H1 (cell line): ENCODE results near the gene GNAO1. TPM values are rescaled to one million over a fixed set of nuclear protein-coding genes. Genes with fewer than 3 reads are reported as not detected.

Source experiments
- CTCF ChIA-PET: fragments of 300-600 bp; sonication (Branson Sonifier 250); formaldehyde crosslinking; loops from one replicate; lab custom pipeline; 2021; ENCODE audit not compliant: partially characterized antibody; lab: Charles Lee
- POLR2A ChIA-PET: fragments of 300-600 bp; sonication (Branson Sonifier 250); formaldehyde crosslinking; loops from one replicate; lab custom pipeline; 2021; ENCODE audit warnings: inconsistent platforms; ENCODE audit not compliant: partially characterized antibody; lab: Charles Lee
- DNase-seq, 2 experiments: peaks; one replicate each; pipeline versions ENCODE4 v3.0.0 to v3.0.0-alpha.2; 2010 to 2022; ENCODE audit warnings: low spot score in 2 of 2, low read depth in 1 of 2, mixed read lengths in 1 of 2
- FAIRE-seq: peaks from 2 replicates; lab custom pipeline; 2011; peaks lifted over from hg19 to GRCh38; lab: Jason Lieb, UNC
- H2AFZ ChIP-seq: 2 replicates; pipeline ENCODE4 v1.8.1; 2012; ENCODE audit warnings: low read length, inconsistent platforms
- H2AK5ac ChIP-seq: 2 replicates; pipeline ENCODE4 v1.6.1; 2013; ENCODE audit warnings: low read depth, low read length
- H2BK120ac ChIP-seq: replicated peaks from 2 replicates; pipeline ENCODE3; 2013; ENCODE audit warnings: low read depth, low read length, inconsistent platforms
- H2BK12ac ChIP-seq: 2 replicates; pipeline ENCODE4 v1.6.1; 2013; ENCODE audit warnings: low read depth, low read length
- H2BK15ac ChIP-seq: 2 replicates; pipeline ENCODE4 v1.6.1; 2013; ENCODE audit warnings: low read length
- H2BK20ac ChIP-seq: 2 replicates; pipeline ENCODE4 v1.6.1; 2013; ENCODE audit warnings: low read length
- H2BK5ac ChIP-seq: 2 replicates; pipeline ENCODE4 v1.6.1; 2013; ENCODE audit warnings: low read depth, low read length
- H3K14ac ChIP-seq: 2 replicates; pipeline ENCODE4 v1.6.1; 2013; ENCODE audit warnings: inconsistent platforms; ENCODE audit not compliant: insufficient read length
- H3K18ac ChIP-seq: 2 replicates; pipeline ENCODE4 v1.6.1; 2013; ENCODE audit warnings: low read length; ENCODE audit errors: extremely low read depth
- H3K23ac ChIP-seq: 2 replicates; pipeline ENCODE4 v1.6.1; 2013; ENCODE audit warnings: inconsistent platforms; ENCODE audit not compliant: insufficient read length
- H3K23me2 ChIP-seq: 2 replicates; pipeline ENCODE4 v1.6.1; 2013; ENCODE audit warnings: low read depth, low read length
- H3K27ac ChIP-seq: 2 replicates; pipeline ENCODE4 v1.6.1; 2011; ENCODE audit warnings: low read depth, low read length, inconsistent platforms
- H3K27me3 ChIP-seq, 4 experiments: replicated peaks in 1 of 4; 1 replicate in 1 of 4; 2 replicates in 3 of 4; pipeline versions ENCODE4 v1.6.1 to v1.8.1; 2011 to 2013; ENCODE audit warnings: low read length in 3 of 4, mild to moderate bottlenecking in 3 of 4, inconsistent platforms in 2 of 4, mixed read lengths in 2 of 4, moderate library complexity in 1 of 4; ENCODE audit not compliant: control insufficient read depth in 3 of 4, insufficient read depth in 3 of 4; ENCODE audit errors: extremely low read depth in 1 of 4
- H3K36me3 ChIP-seq, 4 experiments: 2 replicates each; pipeline versions ENCODE4 v1.6.1 to v1.8.1; 2011 to 2013; ENCODE audit warnings: mild to moderate bottlenecking in 4 of 4, low read length in 3 of 4, moderate library complexity in 2 of 4, control low read depth in 1 of 4, inconsistent platforms in 1 of 4; ENCODE audit not compliant: insufficient read depth in 4 of 4, control insufficient read depth in 2 of 4
- H3K4ac ChIP-seq: replicated peaks from 2 replicates; pipeline ENCODE3; 2013; ENCODE audit warnings: low read length, low read depth, mixed read lengths, inconsistent platforms; ENCODE audit not compliant: insufficient read length
- H3K4me1 ChIP-seq, 4 experiments: replicated peaks in 1 of 4; 1 replicate in 1 of 4; 2 replicates in 3 of 4; pipeline versions ENCODE4 v1.6.1 to v1.8.1; 2011 to 2013; ENCODE audit warnings: low read length in 3 of 4, inconsistent platforms in 2 of 4, mixed read lengths in 1 of 4; ENCODE audit not compliant: insufficient read depth in 4 of 4, control insufficient read depth in 3 of 4
- H3K4me2 ChIP-seq, 2 experiments: 2 replicates each; pipeline versions ENCODE4 v1.6.1 to v1.8.1; 2011 to 2013; ENCODE audit warnings: low read depth in 2 of 2, low read length in 2 of 2, control low read depth in 1 of 2, inconsistent platforms in 1 of 2, mild to moderate bottlenecking in 1 of 2; ENCODE audit not compliant: insufficient read depth in 1 of 2
- H3K4me3 ChIP-seq, 4 experiments: fragments of 200-600, 300-600 bp in 1 of 4; sonication (generic), shearing (Covaris generic), sonication (Bioruptor Twin) in 1 of 4; 2 replicates each; pipeline versions ENCODE4 v1.5.1 to v1.8.1; 2011 to 2016; ENCODE audit warnings: low read length in 4 of 4, low read depth in 3 of 4, control low read depth in 2 of 4, inconsistent platforms in 2 of 4, mild to moderate bottlenecking in 2 of 4, mixed read lengths in 1 of 4, moderate library complexity in 1 of 4; ENCODE audit not compliant: insufficient read depth in 2 of 4; ENCODE audit errors: extremely low read depth in 1 of 4
- H3K56ac ChIP-seq: replicated peaks from 2 replicates; pipeline ENCODE3; 2013; ENCODE audit warnings: low read depth, mild to moderate bottlenecking, mixed read lengths, low read length, inconsistent platforms; ENCODE audit not compliant: insufficient read length
- H3K79me1 ChIP-seq: 2 replicates; pipeline ENCODE4 v1.6.1; 2013; ENCODE audit warnings: low read depth, low read length, control low read depth
- H3K79me2 ChIP-seq, 2 experiments: 2 replicates each; pipeline versions ENCODE4 v1.6.1 to v1.8.1; 2012 to 2013; ENCODE audit warnings: low read length in 2 of 2, mild to moderate bottlenecking in 2 of 2, inconsistent platforms in 1 of 2; ENCODE audit not compliant: insufficient read depth in 2 of 2, control insufficient read depth in 1 of 2
- H3K9ac ChIP-seq, 4 experiments: replicated peaks in 1 of 4; 1 replicate in 1 of 4; 2 replicates in 3 of 4; pipeline versions ENCODE4 v1.6.1 to v1.8.1; 2011 to 2013; ENCODE audit warnings: low read depth in 3 of 4, low read length in 3 of 4, control low read depth in 2 of 4, mild to moderate bottlenecking in 2 of 4, moderate library complexity in 2 of 4, inconsistent platforms in 1 of 4; ENCODE audit errors: extremely low read depth in 1 of 4
- H3K9me3 ChIP-seq, 2 experiments: 2 replicates each; pipeline versions ENCODE4 v1.6.1 to v1.8.1; 2012 to 2013; ENCODE audit warnings: mild to moderate bottlenecking in 2 of 2, moderate library complexity in 2 of 2, control low read depth in 1 of 2, inconsistent platforms in 1 of 2, low read depth in 1 of 2, low read length in 1 of 2, mixed read lengths in 1 of 2; ENCODE audit not compliant: insufficient read depth in 2 of 2
- H4K20me1 ChIP-seq, 2 experiments: replicated peaks in 1 of 2; 2 replicates each; pipeline versions ENCODE3 to v1.8.1; 2011 to 2013; ENCODE audit warnings: inconsistent platforms in 2 of 2, low read length in 2 of 2, mild to moderate bottlenecking in 1 of 2; ENCODE audit not compliant: insufficient read depth in 2 of 2, control insufficient read depth in 1 of 2
- H4K5ac ChIP-seq: 2 replicates; pipeline ENCODE4 v1.6.1; 2013; ENCODE audit warnings: low read length, low read depth, mixed read lengths, inconsistent platforms; ENCODE audit not compliant: insufficient read length
- H4K8ac ChIP-seq: 2 replicates; pipeline ENCODE4 v1.8.0; 2013; ENCODE audit warnings: mild to moderate bottlenecking, moderate library complexity, low read length, inconsistent platforms; ENCODE audit not compliant: insufficient read depth; ENCODE audit errors: extremely low read depth
- H4K91ac ChIP-seq: replicated peaks from 2 replicates; pipeline ENCODE3; 2013; ENCODE audit warnings: low read length, mixed read lengths, inconsistent platforms; ENCODE audit not compliant: insufficient read length
- CBX5 ChIP-seq: fragments of 300-800, 300-1000 bp; sonication (generic); IDR thresholded peaks from 2 replicates; pipeline ENCODE4 v1.7.1; 2016; ENCODE audit warnings: antibody characterized with exemption, low read length, low read depth
- EZH2 ChIP-seq: fragments of 200-600 bp; sonication (generic); IDR thresholded peaks from 2 replicates; pipeline ENCODE4 v1.7.1; 2012; ENCODE audit warnings: low read depth, mild to moderate bottlenecking, moderate library complexity, low read length, inconsistent platforms; ENCODE audit not compliant: severe bottlenecking
- HDAC2 ChIP-seq, 2 experiments: fragments of 300-600 bp in 1 of 2; sonication (generic) in 1 of 2; IDR thresholded peaks; 2 replicates each; pipeline ENCODE4 v1.6.1; 2011 to 2012; ENCODE audit warnings: low read depth in 2 of 2, low read length in 2 of 2, mild to moderate bottlenecking in 2 of 2, moderate library complexity in 2 of 2, borderline replicate concordance in 1 of 2, inconsistent platforms in 1 of 2
- HDAC6 ChIP-seq: IDR thresholded peaks from one replicate; pipeline ENCODE4 v1.7.1; 2012; ENCODE audit warnings: low read depth, mild to moderate bottlenecking, inconsistent platforms, low read length, moderate library complexity
- KDM5A ChIP-seq: fragments of 200-600 bp; IDR thresholded peaks from 2 replicates; pipeline ENCODE4 v1.7.1; 2012; ENCODE audit warnings: mild to moderate bottlenecking, low read length, inconsistent platforms, mixed read lengths
- NRF1 ChIP-seq: IDR thresholded peaks from 2 replicates; pipeline ENCODE4 v1.6.1; 2011; ENCODE audit warnings: mild to moderate bottlenecking, low read depth, low read length, improper control_type of control experiment
- PHF8 ChIP-seq: fragments of 200-600 bp; sonication (generic); conservative IDR thresholded peaks from 2 replicates; pipeline ENCODE4 v1.7.1; 2012; ENCODE audit warnings: low read depth, mild to moderate bottlenecking, inconsistent platforms, low read length, moderate library complexity
- POLR2A ChIP-seq, 2 experiments: IDR thresholded peaks; 1 replicate in 1 of 2; 2 replicates in 1 of 2; pipeline ENCODE4 v1.6.1; 2011; ENCODE audit warnings: low read depth in 2 of 2, low read length in 2 of 2, mild to moderate bottlenecking in 2 of 2; ENCODE audit errors: control extremely low read depth in 1 of 2
- RXRA ChIP-seq: IDR thresholded peaks from 2 replicates; pipeline ENCODE4 v1.6.1; 2011; ENCODE audit warnings: low read depth, mild to moderate bottlenecking, low read length, moderate library complexity; ENCODE audit not compliant: insufficient read depth
- SAP30 ChIP-seq: fragments of 300-600 bp; sonication (generic); IDR thresholded peaks from 2 replicates; pipeline ENCODE4 v1.7.1; 2012; ENCODE audit warnings: low read length, moderate library complexity, mild to moderate bottlenecking, inconsistent platforms; ENCODE audit not compliant: insufficient read depth, insufficient replicate concordance
- SIN3A ChIP-seq, 2 experiments: IDR thresholded peaks in 1 of 2; conservative IDR thresholded peaks in 1 of 2; 2 replicates each; pipeline ENCODE4 v1.6.1; 2011 to 2012; ENCODE audit warnings: low read length in 2 of 2, improper control_type of control experiment in 1 of 2, low read depth in 1 of 2, mild to moderate bottlenecking in 1 of 2
- SP2 ChIP-seq: IDR thresholded peaks from 2 replicates; pipeline ENCODE4 v1.6.1; 2012; ENCODE audit warnings: mild to moderate bottlenecking, low read length, inconsistent platforms
- WGBS, 2 experiments: shearing (Covaris generic) in 1 of 2; methylation state at CpG; one replicate each; pipeline versions ENCODE4 v1.1.6 to v1.1.7; 2013 to 2015; ENCODE audit warnings: low lambda C conversion rate in 2 of 2, mixed read lengths in 2 of 2, inconsistent platforms in 1 of 2, low coverage in 1 of 2, missing lambda C conversion rate in 1 of 2; ENCODE audit not compliant: insufficient replicate concordance in 2 of 2, insufficient coverage in 1 of 2, insufficient read length in 1 of 2; ENCODE audit errors: extremely low coverage in 1 of 2, missing lambda C conversion rate in 1 of 2; 5-methylcytosine and 5-hydroxymethylcytosine counted together
- polyA plus RNA-seq, 7 experiments: library from polyadenylated mRNA; depleted of rRNA in 3 of 7; stranded (reverse) in 5 of 7; unstranded in 2 of 7; fragments of >200 nt in 5 of 7; fragments of 200-250 nt in 2 of 7; gene quantifications; 1 replicate in 5 of 7; 2 replicates in 1 of 7; 4 replicates in 1 of 7; pipeline versions ENCODE4 v1.2.1 to v1.2.3, GENCODE V29; 2011 to 2013; ENCODE audit warnings: missing spikeins in 2 of 7, mixed read lengths in 2 of 7
- total RNA-seq: library from RNA; stranded (reverse); fragmentation: NEBNext Ultra II Directional; extraction: Animal tissue kit (Norgen Biotek cat#: 25700); gene quantifications from 2 replicates; pipeline ENCODE4 v1.2.1, GENCODE V29; 2021
- TF ChIP-seq, protein P1 (sequence below): IDR thresholded peaks from 2 replicates; pipeline ENCODE4 v1.6.1; 2011; ENCODE audit warnings: low read depth, mild to moderate bottlenecking, low read length; ENCODE audit not compliant: insufficient read depth

Gene GNAO1
- total and polyA plus RNA-seq, 2 of the 8 experiments (the other 6 are each of a cell fraction or from before 2014, with no cell fraction given): 6.7 to 34.4 TPM

- H4K8ac ChIP-seq: no peak overlapping the region
- no peak overlapping the region for H2BK120ac ChIP-seq
- FAIRE-seq (no peak), DNase-seq (no peak)
- no peak overlapping the region for H2BK12ac ChIP-seq
- 89% methylated on average over 6 of the region's 6 CpGs; no CpG with 5 or more reads in 1 of the 2 experiments for WGBS, 2 experiments
- no peaks in the 10 kb centered on the region for H3K79me1 ChIP-seq
- H3K23me2 ChIP-seq: no peaks in the 10 kb centered on the region; the same call in 1 of the 2 replicates
- H3K27ac ChIP-seq: no peak overlapping the region
- H2AFZ ChIP-seq: no peak overlapping the region
- no peak overlapping the region for H2AK5ac ChIP-seq
- H2BK15ac ChIP-seq: no peak overlapping the region
- no peak overlapping the region for H3K4me3 ChIP-seq
- H3K79me2 ChIP-seq: no peaks in the 10 kb centered on the region
- no peaks in the 10 kb centered on the region for H3K36me3 ChIP-seq
- no peaks in the 10 kb centered on the region for H3K27me3 ChIP-seq
- POLR2A ChIA-PET: no interaction called here
- CTCF ChIA-PET: interaction anchor here (0.9 to 7.9 kb wide), 4 partner anchors 8 to 75 kb away, joined by 3 to 61 read pairs (median 6); no protein-coding TSS in a partner anchor
- no peak overlapping the region for H4K91ac ChIP-seq
- no peaks in the 10 kb centered on the region for H3K9me3 ChIP-seq
- H3K4ac ChIP-seq: no peak overlapping the region
- no peak overlapping the region for H4K5ac ChIP-seq
- H3K23ac ChIP-seq: no peak overlapping the region
- no peak overlapping the region for H3K14ac ChIP-seq
- H3K56ac ChIP-seq: no peak overlapping the region
- H3K4me1 ChIP-seq: no peaks in the 10 kb centered on the region
- TF ChIP-seq PHF8 (no peak), NRF1 (no peak), SIN3A (conservative IDR thresholded peaks at IDR 0.05 in 1 of 2, IDR thresholded peaks at IDR 0.05 in 1 of 2; ENCODE audit: low read depth in 1 of 2, low read length in 2 of 2) (no peak), CBX5 (no peak), RXRA (no peak), EZH2 (no peak), KDM5A (no peak), POLR2A (IDR thresholded peaks at IDR 0.05; ENCODE audit: control extremely low read depth in 1 of 2, low read depth in 2 of 2, low read length in 2 of 2) (no peak), SAP30 (no peak), HDAC6 (no peak), HDAC2 (IDR thresholded peaks at IDR 0.05; ENCODE audit: borderline replicate concordance in 1 of 2, low read depth in 2 of 2, low read length in 2 of 2) (no peak), SP2 (no peak)
- TF ChIP-seq, protein P1, sequence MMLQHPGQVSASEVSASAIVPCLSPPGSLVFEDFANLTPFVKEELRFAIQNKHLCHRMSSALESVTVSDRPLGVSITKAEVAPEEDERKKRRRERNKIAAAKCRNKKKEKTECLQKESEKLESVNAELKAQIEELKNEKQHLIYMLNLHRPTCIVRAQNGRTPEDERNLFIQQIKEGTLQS: no peak
- TF ChIP-seq, all 59 proteins: peak for 0
- H3K9ac ChIP-seq: no peak overlapping the region
- no peak overlapping the region for H3K18ac ChIP-seq
- H2BK5ac ChIP-seq: no peak overlapping the region
- H3K4me2 ChIP-seq: no peak overlapping the region
- H4K20me1 ChIP-seq: no peaks in the 10 kb centered on the region
- no peak overlapping the region for H2BK20ac ChIP-seq
Measured at GRCh38 chr16:56325956-56326355, 134.7 kb downstream of the GNAO1 start.
